BJ (cell line): ENCODE results near the gene SLC44A3. TPM values are rescaled to one million over a fixed set of nuclear protein-coding genes. Genes with fewer than 3 reads are reported as not detected.

Experiments
- CTCF ChIA-PET: fragments of 350-600 bp; formaldehyde crosslinking; extraction: SDS; loops from one replicate; lab custom pipeline; 2021; ENCODE audit warnings: antibody characterized with exemption, inconsistent platforms; lab: Yijun Ruan, JAX
- POLR2A ChIA-PET: fragments of 300-600 bp; sonication (Branson Sonifier 250); formaldehyde crosslinking; extraction: SDS; loops from one replicate; lab custom pipeline; 2021; ENCODE audit warnings: antibody characterized with exemption; lab: Charles Lee
- DNase-seq: peaks from one replicate; pipeline ENCODE4 v3.0.0-alpha.2; 2011; ENCODE audit warnings: low read depth
- H3K27me3 ChIP-seq: 2 replicates; pipeline ENCODE4 v1.6.0; 2011; ENCODE audit warnings: low read length; ENCODE audit not compliant: control insufficient read depth, insufficient read depth
- H3K36me3 ChIP-seq: 2 replicates; pipeline ENCODE4 v1.5.1; 2011; ENCODE audit warnings: low read length; ENCODE audit not compliant: control insufficient read depth, insufficient read depth
- H3K4me3 ChIP-seq: 2 replicates; pipeline ENCODE4 v1.5.1; 2011; ENCODE audit warnings: low read depth, mild to moderate bottlenecking, control low read depth, low read length
- CTCF ChIP-seq: IDR thresholded peaks from 2 replicates; pipeline ENCODE4 v1.5.1; 2011; ENCODE audit warnings: low read depth, mild to moderate bottlenecking, control low read depth, inconsistent platforms, low read length, moderate library complexity; ENCODE audit not compliant: insufficient read depth
- polyA plus RNA-seq: library from polyadenylated mRNA; depleted of rRNA; stranded (reverse); fragments of >200 nt; gene quantifications from 2 replicates; pipeline ENCODE4 v1.2.3, GENCODE V29; 2011

Gene SLC44A3
- polyA plus RNA-seq, 1 experiment, result 1.1 TPM

GRCh38 chr1:94798462-94798861 lies 21.7 kb upstream of the SLC44A3 start:
- H3K27me3 ChIP-seq, result no peaks in the 10 kb centered on the region
- no peak for DNase-seq
- H3K36me3 ChIP-seq, result no peaks in the 10 kb centered on the region
- no peak for TF ChIP-seq CTCF
- POLR2A ChIA-PET, result no interaction called here
- CTCF ChIA-PET, result interaction anchor here (0.6 to 1.4 kb wide), 2 partner anchors 146 to 277 kb away, joined by 3 to 6 read pairs; no protein-coding TSS in a partner anchor
- no peak overlapping the region for H3K4me3 ChIP-seq

- no peak for DNase-seq
- POLR2A ChIA-PET, result no interaction called here
- no peak for TF ChIP-seq CTCF
- CTCF ChIA-PET, result interaction anchor here (0.7 to 9.4 kb wide), 3 partner anchors 273 to 285 kb away, joined by 3 to 208 read pairs (median 6); no protein-coding TSS in a partner anchor
- Histone ChIP-seq H3K27me3 (no peaks in the 10 kb centered on the region), H3K36me3 (no peaks in the 10 kb centered on the region), H3K4me3 (no peak overlapping the region)
Observed at GRCh38 chr1:94799206-94799605, 21.0 kb upstream of the SLC44A3 start.

GRCh38 chr1:94801919-94802546 lies 18.1 kb upstream of the SLC44A3 start:
- TF ChIP-seq CTCF, result peak; percentile 42
- no peaks in the 10 kb centered on the region for H3K27me3 ChIP-seq
- peak; percentile 59 for DNase-seq
- ChIA-PET POLR2A (no interaction called here), CTCF (interaction anchor here (0.7 to 9.4 kb wide), 18 partner anchors 11 to 321 kb away, joined by 3 to 208 read pairs (median 4); no protein-coding TSS in a partner anchor)
- H3K36me3 ChIP-seq, result no peaks in the 10 kb centered on the region
- no peak overlapping the region for H3K4me3 ChIP-seq

- CTCF ChIA-PET, result interaction anchor here (0.6 to 9.4 kb wide), 12 partner anchors 10 to 1754 kb away, joined by 3 to 208 read pairs (median 4); no protein-coding TSS in a partner anchor
- POLR2A ChIA-PET, result no interaction called here
- TF ChIP-seq CTCF, result no peak
- DNase-seq, result no peak
- no peaks in the 10 kb centered on the region for H3K27me3 ChIP-seq
- H3K4me3 ChIP-seq, result no peak overlapping the region
- no peaks in the 10 kb centered on the region for H3K36me3 ChIP-seq
Observed at GRCh38 chr1:94803106-94803505, 17.1 kb upstream of the SLC44A3 start.

- ChIA-PET POLR2A (no interaction called here), CTCF (interaction anchor here (0.5 to 9.4 kb wide), 10 partner anchors 51 to 322 kb away, joined by 3 to 208 read pairs (median 10); no protein-coding TSS in a partner anchor)
- no peak for DNase-seq
- no peak for TF ChIP-seq CTCF
- H3K27me3 ChIP-seq, result no peaks in the 10 kb centered on the region
- H3K4me3 ChIP-seq, result no peak overlapping the region
- H3K36me3 ChIP-seq, result no peaks in the 10 kb centered on the region
Observed at GRCh38 chr1:94803517-94804441, 16.4 kb upstream of the SLC44A3 start.
